ENCODE measurements around the gene MID1.

Gene MID1

DNA sequence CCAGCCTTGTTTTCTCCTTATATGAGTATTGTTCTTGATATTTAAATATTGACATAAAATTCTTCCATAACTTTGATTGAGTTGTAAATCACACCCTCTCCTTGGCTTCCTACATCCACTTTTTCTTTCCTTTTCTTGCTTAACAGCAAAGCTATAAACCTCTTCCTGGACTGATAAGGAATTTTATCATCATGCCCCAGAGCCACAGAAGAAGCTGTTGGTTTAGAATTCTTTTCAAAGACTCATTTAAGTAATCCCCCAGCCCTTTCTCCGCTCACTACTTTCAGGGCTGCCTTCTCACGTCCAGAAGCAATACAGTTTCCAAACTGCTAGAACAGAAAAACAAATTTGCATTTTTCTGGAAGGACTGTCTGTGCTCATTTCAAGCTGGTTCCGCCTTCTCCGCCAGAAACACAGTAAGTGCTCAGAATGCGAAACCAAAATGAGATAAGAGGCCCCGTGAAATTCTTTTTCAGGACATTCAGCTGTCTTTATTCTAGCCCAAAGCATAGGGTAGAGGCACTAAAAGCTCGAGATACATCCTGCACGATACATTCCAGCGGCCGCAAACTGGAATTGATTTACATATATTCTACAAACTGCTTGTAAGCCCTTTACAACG, 849 bp downstream of the MID1 start:
- TF ChIP-seq MZF1 (tag by site-specific recombination; IDR thresholded peaks at IDR 0.05; ENCODE audit: borderline replicate concordance) = no peak
- 0 out of 2 replicates have a peak, but pooled peaks have one; percentile 33 for TF ChIP-seq TCF7L2 (IDR thresholded peaks at IDR 0.05; ENCODE audit: borderline replicate concordance, low read depth, low read length)
- peak; percentile 17; the same call in 1 of the 2 replicates for TF ChIP-seq FEZF1 (tag by site-specific recombination; IDR thresholded peaks at IDR 0.05)
- TF ChIP-seq, protein P1, sequence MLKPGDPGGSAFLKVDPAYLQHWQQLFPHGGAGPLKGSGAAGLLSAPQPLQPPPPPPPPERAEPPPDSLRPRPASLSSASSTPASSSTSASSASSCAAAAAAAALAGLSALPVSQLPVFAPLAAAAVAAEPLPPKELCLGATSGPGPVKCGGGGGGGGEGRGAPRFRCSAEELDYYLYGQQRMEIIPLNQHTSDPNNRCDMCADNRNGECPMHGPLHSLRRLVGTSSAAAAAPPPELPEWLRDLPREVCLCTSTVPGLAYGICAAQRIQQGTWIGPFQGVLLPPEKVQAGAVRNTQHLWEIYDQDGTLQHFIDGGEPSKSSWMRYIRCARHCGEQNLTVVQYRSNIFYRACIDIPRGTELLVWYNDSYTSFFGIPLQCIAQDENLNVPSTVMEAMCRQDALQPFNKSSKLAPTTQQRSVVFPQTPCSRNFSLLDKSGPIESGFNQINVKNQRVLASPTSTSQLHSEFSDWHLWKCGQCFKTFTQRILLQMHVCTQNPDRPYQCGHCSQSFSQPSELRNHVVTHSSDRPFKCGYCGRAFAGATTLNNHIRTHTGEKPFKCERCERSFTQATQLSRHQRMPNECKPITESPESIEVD (tag by site-specific recombination; IDR thresholded peaks at IDR 0.05) = peak; percentile 53

DNA sequence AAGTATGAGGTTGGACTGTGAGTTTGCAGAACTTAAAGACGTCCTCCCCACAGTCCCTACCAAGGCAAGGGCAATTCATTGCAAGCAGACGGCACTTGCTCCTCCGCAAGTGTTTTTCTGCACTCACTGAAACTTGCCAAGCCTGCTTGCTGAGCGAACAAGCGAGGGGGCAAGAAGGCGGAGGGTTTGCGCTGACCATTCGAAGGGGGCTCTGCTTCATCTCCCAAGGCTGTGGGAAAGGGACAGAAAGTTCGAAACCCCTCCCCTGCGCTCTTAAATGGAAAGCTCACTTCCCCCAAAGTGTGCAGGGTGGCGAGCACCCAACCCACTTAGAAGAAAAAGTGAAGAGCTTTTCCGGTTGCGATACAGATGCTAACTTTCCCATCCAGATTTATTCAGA, 1.4 kb downstream of the MID1 start:
- TF ChIP-seq PRDM1 (tag by site-specific recombination; IDR thresholded peaks at IDR 0.05) = 0 out of 2 replicates have a peak, but pooled peaks have one; percentile 12
- TF ChIP-seq SCRT1 (tag by site-specific recombination; IDR thresholded peaks at IDR 0.05; ENCODE audit: borderline replicate concordance) = no peak
- Histone ChIP-seq H3K4me1 (ENCODE audit: control insufficient read depth, insufficient read depth, low read length) (no peaks in the 10 kb centered on the region), H3K9me3 (ENCODE audit: control insufficient read depth, insufficient read depth, low read depth, low read length) (no peaks in the 10 kb centered on the region), H3K36me3 (ENCODE audit: control insufficient read depth in 2 of 2, insufficient read depth in 1 of 2, low read length in 2 of 2) (no peaks in the 10 kb centered on the region), H3K27ac (ENCODE audit: extremely low read depth, low read depth, low read length) (peak overlapping the region; percentile 89), H3K4me3 (ENCODE audit: low read depth, low read length) (peak overlapping the region; percentile 62)
- CTCF ChIA-PET = interaction anchor here (1.0 to 5.4 kb wide), 3 partner anchors 18 to 429 kb away, joined by 3 to 45 read pairs (median 4); no protein-coding TSS in a partner anchor
- POLR2A ChIA-PET = interaction anchor here (0.5 to 2.5 kb wide), 5 partner anchors 13 to 1283 kb away, joined by 3 to 11 read pairs (median 3); no protein-coding TSS in a partner anchor

More for the DNA sequence above, 849 bp downstream of the MID1 start:
- H3K4me3 ChIP-seq (ENCODE audit: low read depth, low read length) = peak overlapping the region; percentile 62
- peak overlapping the region; percentile 89 for H3K27ac ChIP-seq (ENCODE audit: extremely low read depth, low read depth, low read length)
- no peaks in the 10 kb centered on the region for H3K36me3 ChIP-seq (ENCODE audit: control insufficient read depth in 2 of 2, insufficient read depth in 1 of 2, low read length in 2 of 2)
- H3K4me1 ChIP-seq (ENCODE audit: control insufficient read depth, insufficient read depth, low read length) = no peaks in the 10 kb centered on the region
- no peaks in the 10 kb centered on the region for H3K9me3 ChIP-seq (ENCODE audit: control insufficient read depth, insufficient read depth, low read depth, low read length)
- ChIA-PET CTCF (interaction anchor here (1.0 to 5.4 kb wide), 4 partner anchors 12 to 430 kb away, joined by 3 to 45 read pairs (median 4); no protein-coding TSS in a partner anchor), POLR2A (interaction anchor here (1.0 to 2.5 kb wide), 4 partner anchors 13 to 149 kb away, joined by 3 to 11 read pairs (median 3); no protein-coding TSS in a partner anchor)

DNA sequence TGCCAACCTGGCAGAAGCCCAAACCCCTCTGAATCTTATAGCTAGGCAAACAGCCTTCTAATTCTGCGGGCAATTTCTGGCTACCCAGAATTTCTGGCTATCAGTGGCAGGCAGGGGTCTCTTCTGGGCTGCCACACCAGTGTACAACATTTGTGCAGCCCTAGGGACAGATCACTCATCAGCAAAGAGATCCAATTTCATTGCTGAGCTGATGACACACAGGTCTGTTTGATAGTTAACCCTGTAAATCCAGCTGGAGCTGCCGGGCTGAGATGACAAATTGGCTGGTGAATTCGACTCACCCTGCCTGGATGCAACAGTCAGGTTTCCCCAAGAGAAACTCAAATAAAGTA, 2.4 kb downstream of the MID1 start:
- no peaks in the 10 kb centered on the region for H3K36me3 ChIP-seq (ENCODE audit: control insufficient read depth in 2 of 2, insufficient read depth in 1 of 2, low read length in 2 of 2)
- ChIA-PET POLR2A (interaction anchor here (0.6 kb wide), 1 partner anchor 1663 kb away, joined by 3 read pairs; no protein-coding TSS in a partner anchor), CTCF (interaction anchor here (0.9 to 5.4 kb wide), 2 partner anchors 11 to 428 kb away, joined by 3 to 45 read pairs; no protein-coding TSS in a partner anchor)
- no peaks in the 10 kb centered on the region for H3K9me3 ChIP-seq (ENCODE audit: control insufficient read depth, insufficient read depth, low read depth, low read length)
- H3K4me3 ChIP-seq (ENCODE audit: low read depth, low read length) = peak overlapping the region; percentile 62
- H3K4me1 ChIP-seq (ENCODE audit: control insufficient read depth, insufficient read depth, low read length) = no peaks in the 10 kb centered on the region
- H3K27ac ChIP-seq (ENCODE audit: extremely low read depth, low read depth, low read length) = peak overlapping the region; percentile 89; the same call in 1 of the 2 replicates
- TF ChIP-seq ZNF132 (tag by site-specific recombination; IDR thresholded peaks at IDR 0.05; ENCODE audit: borderline replicate concordance) (no peak), ZNF548 (tag by site-specific recombination; IDR thresholded peaks at IDR 0.05) (no peak), TRIM28 (IDR thresholded peaks at IDR 0.05; ENCODE audit: borderline replicate concordance, low read length) (peak; percentile 72), ZBTB48 (tag by site-specific recombination; IDR thresholded peaks at IDR 0.05) (0 out of 2 replicates have a peak, but pooled peaks have one; percentile 23), ZNF629 (tag by site-specific recombination; IDR thresholded peaks at IDR 0.05) (peak; percentile 38; the same call in 1 of the 2 replicates), ZNF785 (tag by site-specific recombination; IDR thresholded peaks at IDR 0.05) (no peak), ZEB2 (tag by site-specific recombination; IDR thresholded peaks at IDR 0.05) (no peak), ZNF658 (tag by site-specific recombination; IDR thresholded peaks at IDR 0.05) (no peak), ZNF16 (tag by site-specific recombination; IDR thresholded peaks at IDR 0.05; ENCODE audit: low read depth) (no peak), ZNF146 (tag by site-specific recombination; IDR thresholded peaks at IDR 0.05) (no peak), ZNF792 (tag by site-specific recombination; IDR thresholded peaks at IDR 0.05) (no peak), TCF7L2 (IDR thresholded peaks at IDR 0.05; ENCODE audit: borderline replicate concordance, low read depth, low read length) (peak; percentile 84), ZNF791 (tag by site-specific recombination; IDR thresholded peaks at IDR 0.05) (no peak), SP7 (tag by site-specific recombination; IDR thresholded peaks at IDR 0.05) (0 out of 2 replicates have a peak, but pooled peaks have one; percentile 56)
- TF ChIP-seq, protein P2, sequence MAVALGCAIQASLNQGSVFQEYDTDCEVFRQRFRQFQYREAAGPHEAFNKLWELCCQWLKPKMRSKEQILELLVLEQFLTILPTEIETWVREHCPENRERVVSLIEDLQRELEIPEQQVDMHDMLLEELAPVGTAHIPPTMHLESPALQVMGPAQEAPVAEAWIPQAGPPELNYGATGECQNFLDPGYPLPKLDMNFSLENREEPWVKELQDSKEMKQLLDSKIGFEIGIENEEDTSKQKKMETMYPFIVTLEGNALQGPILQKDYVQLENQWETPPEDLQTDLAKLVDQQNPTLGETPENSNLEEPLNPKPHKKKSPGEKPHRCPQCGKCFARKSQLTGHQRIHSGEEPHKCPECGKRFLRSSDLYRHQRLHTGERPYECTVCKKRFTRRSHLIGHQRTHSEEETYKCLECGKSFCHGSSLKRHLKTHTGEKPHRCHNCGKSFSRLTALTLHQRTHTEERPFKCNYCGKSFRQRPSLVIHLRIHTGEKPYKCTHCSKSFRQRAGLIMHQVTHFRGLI (tag by site-specific recombination; IDR thresholded peaks at IDR 0.05) = no peak
- TF ChIP-seq, protein P3, sequence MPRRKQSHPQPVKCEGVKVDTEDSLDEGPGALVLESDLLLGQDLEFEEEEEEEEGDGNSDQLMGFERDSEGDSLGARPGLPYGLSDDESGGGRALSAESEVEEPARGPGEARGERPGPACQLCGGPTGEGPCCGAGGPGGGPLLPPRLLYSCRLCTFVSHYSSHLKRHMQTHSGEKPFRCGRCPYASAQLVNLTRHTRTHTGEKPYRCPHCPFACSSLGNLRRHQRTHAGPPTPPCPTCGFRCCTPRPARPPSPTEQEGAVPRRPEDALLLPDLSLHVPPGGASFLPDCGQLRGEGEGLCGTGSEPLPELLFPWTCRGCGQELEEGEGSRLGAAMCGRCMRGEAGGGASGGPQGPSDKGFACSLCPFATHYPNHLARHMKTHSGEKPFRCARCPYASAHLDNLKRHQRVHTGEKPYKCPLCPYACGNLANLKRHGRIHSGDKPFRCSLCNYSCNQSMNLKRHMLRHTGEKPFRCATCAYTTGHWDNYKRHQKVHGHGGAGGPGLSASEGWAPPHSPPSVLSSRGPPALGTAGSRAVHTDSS (tag by site-specific recombination; IDR thresholded peaks at IDR 0.05) = no peak
- TF ChIP-seq, protein P4, sequence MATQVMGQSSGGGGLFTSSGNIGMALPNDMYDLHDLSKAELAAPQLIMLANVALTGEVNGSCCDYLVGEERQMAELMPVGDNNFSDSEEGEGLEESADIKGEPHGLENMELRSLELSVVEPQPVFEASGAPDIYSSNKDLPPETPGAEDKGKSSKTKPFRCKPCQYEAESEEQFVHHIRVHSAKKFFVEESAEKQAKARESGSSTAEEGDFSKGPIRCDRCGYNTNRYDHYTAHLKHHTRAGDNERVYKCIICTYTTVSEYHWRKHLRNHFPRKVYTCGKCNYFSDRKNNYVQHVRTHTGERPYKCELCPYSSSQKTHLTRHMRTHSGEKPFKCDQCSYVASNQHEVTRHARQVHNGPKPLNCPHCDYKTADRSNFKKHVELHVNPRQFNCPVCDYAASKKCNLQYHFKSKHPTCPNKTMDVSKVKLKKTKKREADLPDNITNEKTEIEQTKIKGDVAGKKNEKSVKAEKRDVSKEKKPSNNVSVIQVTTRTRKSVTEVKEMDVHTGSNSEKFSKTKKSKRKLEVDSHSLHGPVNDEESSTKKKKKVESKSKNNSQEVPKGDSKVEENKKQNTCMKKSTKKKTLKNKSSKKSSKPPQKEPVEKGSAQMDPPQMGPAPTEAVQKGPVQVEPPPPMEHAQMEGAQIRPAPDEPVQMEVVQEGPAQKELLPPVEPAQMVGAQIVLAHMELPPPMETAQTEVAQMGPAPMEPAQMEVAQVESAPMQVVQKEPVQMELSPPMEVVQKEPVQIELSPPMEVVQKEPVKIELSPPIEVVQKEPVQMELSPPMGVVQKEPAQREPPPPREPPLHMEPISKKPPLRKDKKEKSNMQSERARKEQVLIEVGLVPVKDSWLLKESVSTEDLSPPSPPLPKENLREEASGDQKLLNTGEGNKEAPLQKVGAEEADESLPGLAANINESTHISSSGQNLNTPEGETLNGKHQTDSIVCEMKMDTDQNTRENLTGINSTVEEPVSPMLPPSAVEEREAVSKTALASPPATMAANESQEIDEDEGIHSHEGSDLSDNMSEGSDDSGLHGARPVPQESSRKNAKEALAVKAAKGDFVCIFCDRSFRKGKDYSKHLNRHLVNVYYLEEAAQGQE (tag by site-specific recombination; IDR thresholded peaks at IDR 0.05) = no peak
